SK-N-SH (cell line): ENCODE measurements around the gene INSYN2B. TPM values are rescaled to one million over a fixed set of nuclear protein-coding genes. Genes with fewer than 3 reads are reported as not detected.
A peak's percentile ranks its signal among the peaks of the same experiment; 100 is the strongest.

ENCODE experiments used
- CTCF ChIA-PET: fragments of 300-600, 350-600 bp; formaldehyde crosslinking; extraction: SDS; loops from one replicate; lab custom pipeline; 2021; lab: Yijun Ruan, JAX
- POLR2A ChIA-PET: fragments of 350-600 bp; sonication (Branson Sonifier 250); formaldehyde crosslinking; extraction: SDS; loops from one replicate; lab custom pipeline; 2020; ENCODE audit warnings: antibody characterized with exemption, inconsistent platforms; lab: Yijun Ruan, JAX
- DNase-seq: peaks from one replicate; pipeline ENCODE4 v3.0.0; 2012
- H2AFZ ChIP-seq: fragments of 200-600 bp; sonication (generic); 2 replicates; pipeline ENCODE4 v1.8.1; 2016; ENCODE audit warnings: antibody characterized with exemption, mild to moderate bottlenecking, low read depth
- H3F3A ChIP-seq: fragments of 200-600 bp; sonication (generic); replicated peaks from 2 replicates; pipeline ENCODE3; 2016; ENCODE audit warnings: antibody characterized with exemption, mild to moderate bottlenecking; ENCODE audit not compliant: insufficient read depth
- H3K27ac ChIP-seq, 2 experiments: fragments of 200-500 bp in 1 of 2; fragments of 200-600 bp in 1 of 2; sonication (Bioruptor generic) in 1 of 2; sonication (generic), shearing (Covaris generic) in 1 of 2; 2 replicates each; pipeline versions ENCODE4 v1.5.1 to v1.6.1; 2014 to 2016; ENCODE audit warnings: low read depth in 2 of 2, inconsistent platforms in 1 of 2, low read length in 1 of 2, mild to moderate bottlenecking in 1 of 2, mixed read lengths in 1 of 2
- H3K27me3 ChIP-seq: fragments of 200-600 bp; sonication (generic), shearing (Covaris generic); 2 replicates; pipeline ENCODE4 v1.6.1; 2016; ENCODE audit warnings: mixed run types; ENCODE audit not compliant: insufficient read depth
- H3K36me3 ChIP-seq, 2 experiments: fragments of 200-500 bp in 1 of 2; fragments of 200-600 bp in 1 of 2; sonication (Bioruptor generic) in 1 of 2; sonication (generic) in 1 of 2; replicated peaks in 1 of 2; 2 replicates each; pipeline versions ENCODE3 to v1.5.1; 2014 to 2016; ENCODE audit warnings: low read length in 1 of 2, mild to moderate bottlenecking in 1 of 2; ENCODE audit not compliant: insufficient read depth in 2 of 2, control insufficient read depth in 1 of 2
- H3K4me1 ChIP-seq, 2 experiments: fragments of 200-500 bp in 1 of 2; fragments of 200-600 bp in 1 of 2; sonication (Bioruptor generic) in 1 of 2; sonication (generic), shearing (Covaris generic) in 1 of 2; 2 replicates each; pipeline versions ENCODE4 v1.5.1 to v1.6.1; 2014 to 2016; ENCODE audit warnings: low read depth in 1 of 2, low read length in 1 of 2, mixed run types in 1 of 2; ENCODE audit not compliant: insufficient read depth in 2 of 2, control insufficient read depth in 1 of 2
- H3K4me2 ChIP-seq: fragments of 200-600 bp; sonication (generic), shearing (Covaris generic); 2 replicates; pipeline ENCODE4 v1.6.1; 2017; ENCODE audit warnings: mixed run types
- H3K4me3 ChIP-seq, 2 experiments: fragments of 200-500 bp in 1 of 2; fragments of 200-600 bp in 1 of 2; sonication (Bioruptor generic) in 1 of 2; sonication (generic), shearing (Covaris generic) in 1 of 2; 2 replicates each; pipeline versions ENCODE4 v1.5.1 to v1.8.1; 2014 to 2016; ENCODE audit warnings: low read depth in 2 of 2, inconsistent platforms in 1 of 2, low read length in 1 of 2, mild to moderate bottlenecking in 1 of 2, mixed read lengths in 1 of 2, moderate library complexity in 1 of 2
- H3K79me2 ChIP-seq: fragments of 200-600 bp; sonication (generic); 2 replicates; pipeline ENCODE4 v1.8.1; 2017; ENCODE audit warnings: mild to moderate bottlenecking; ENCODE audit not compliant: insufficient read depth
- H3K9ac ChIP-seq: fragments of 200-600 bp; sonication (generic); 2 replicates; pipeline ENCODE4 v1.6.1; 2017; ENCODE audit warnings: mixed run types
- H3K9me2 ChIP-seq: fragments of 200-600 bp; sonication (generic); 2 replicates; pipeline ENCODE4 v1.6.1; 2017; ENCODE audit warnings: mixed run types
- H3K9me3 ChIP-seq: fragments of 200-600 bp; sonication (generic); 2 replicates; pipeline ENCODE4 v1.6.1; 2017; ENCODE audit warnings: mixed run types, mild to moderate bottlenecking, moderate library complexity
- H4K20me1 ChIP-seq: fragments of 200-600 bp; sonication (generic); 2 replicates; pipeline ENCODE4 v1.6.1; 2017; ENCODE audit warnings: mild to moderate bottlenecking, mixed run types; ENCODE audit not compliant: insufficient read depth
- CHD2 ChIP-seq: fragments of 150-350 bp; IDR thresholded peaks from 2 replicates; pipeline ENCODE4 v1.6.1; 2018; ENCODE audit warnings: low read length; ENCODE audit not compliant: partially characterized antibody
- ELF1 ChIP-seq: IDR thresholded peaks from 2 replicates; pipeline ENCODE4 v1.4.0; 2012
- JUND ChIP-seq: IDR thresholded peaks from 2 replicates; pipeline ENCODE4 v1.4.0; 2012
- MEF2A ChIP-seq: IDR thresholded peaks from 2 replicates; pipeline ENCODE4 v1.4.0; 2012; ENCODE audit warnings: low read depth, borderline replicate concordance
- MXI1 ChIP-seq: IDR thresholded peaks from 2 replicates; pipeline ENCODE4 v1.6.1; 2012; ENCODE audit warnings: mild to moderate bottlenecking, low read depth, low read length, improper control_type of control experiment
- NFIC ChIP-seq: IDR thresholded peaks from 2 replicates; pipeline ENCODE4 v1.4.0; 2012; ENCODE audit warnings: borderline replicate concordance
- RAD21 ChIP-seq: IDR thresholded peaks from 2 replicates; pipeline ENCODE4 v1.6.1; 2012; ENCODE audit warnings: mild to moderate bottlenecking, low read length
- TCF12 ChIP-seq: IDR thresholded peaks from 2 replicates; pipeline ENCODE4 v1.4.0; 2012
- WGBS: methylation state at CpG from one replicate; pipeline ENCODE4 v1.1.6; 2017; ENCODE audit warnings: low lambda C conversion rate; 5-methylcytosine and 5-hydroxymethylcytosine counted together
- polyA plus RNA-seq, 3 experiments: library from polyadenylated mRNA; depleted of rRNA; stranded (reverse); fragments of >200 nt; gene quantifications; 2 replicates each; pipeline ENCODE4 v1.2.3, GENCODE V29; 2012
- TF ChIP-seq, protein P1 (sequence below): fragments of 150-350 bp; IDR thresholded peaks from 2 replicates; pipeline ENCODE4 v1.6.1; 2017; ENCODE audit warnings: antibody characterized with exemption, low read length, low read depth, borderline replicate concordance
- TF ChIP-seq, protein P2 (sequence below): IDR thresholded peaks from 2 replicates; pipeline ENCODE4 v1.4.0; 2012; ENCODE audit warnings: low read depth, borderline replicate concordance
- TF ChIP-seq, protein P3 (sequence below): IDR thresholded peaks from 2 replicates; pipeline ENCODE4 v1.4.0; 2012; ENCODE audit warnings: low read depth

Gene INSYN2B
- polyA plus RNA-seq, 1 of the 3 experiments (the other 2 are of a cell fraction): 9.2 TPM

DNA sequence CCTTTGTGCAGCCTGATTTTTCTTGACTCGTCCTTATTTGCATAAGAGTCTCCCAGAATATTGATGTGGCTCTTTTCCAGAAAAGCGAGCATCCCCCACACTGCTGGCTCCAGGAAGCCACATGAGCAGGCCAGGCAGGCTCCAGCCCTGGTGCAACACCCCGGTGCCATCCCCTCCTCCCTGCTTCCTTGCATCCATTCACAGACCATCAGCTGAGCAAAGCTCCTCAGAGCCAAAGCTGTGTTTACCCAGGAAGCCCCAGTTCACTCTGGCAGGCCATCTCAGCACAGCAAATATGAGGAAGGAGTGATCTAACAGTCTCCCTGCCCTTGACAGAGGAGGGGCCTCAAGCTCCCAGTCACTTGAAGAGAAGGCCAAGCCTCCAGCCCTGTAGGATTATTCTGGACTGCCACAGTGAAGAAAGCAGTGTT is 34.4 kb downstream of the INSYN2B start:
- CTCF ChIA-PET: interaction anchor here (1.0 to 8.0 kb wide), 3 partner anchors 13 to 244 kb away, joined by 3 to 45 read pairs (median 8); partner anchors contain the start of gene INSYN2B
- Histone ChIP-seq H3K9me2 (no peaks in the 10 kb centered on the region), H3K27me3 (no peaks in the 10 kb centered on the region), H2AFZ (peak overlapping the region; percentile 30), H3F3A (peaks cover 15% of the 10 kb centered on the region), H3K79me2 (peaks cover 92% of the 10 kb centered on the region), H3K4me3 (no peak overlapping the region), H3K9ac (peak overlapping the region; percentile 22; the same call in 1 of the 2 replicates), H3K36me3 (peaks cover 0 to 4% of the 10 kb centered on the region in 2 experiments), H3K9me3 (no peaks in the 10 kb centered on the region), H3K4me2 (peak overlapping the region; percentile 51), H3K27ac (peak overlapping the region; percentile 32 to 79; a peak in 3 of 4 replicates), H3K4me1 (peaks cover 2 to 20% of the 10 kb centered on the region in 2 experiments; a peak in 3 of 4 replicates), H4K20me1 (no peaks in the 10 kb centered on the region)
- TF ChIP-seq, protein P1, sequence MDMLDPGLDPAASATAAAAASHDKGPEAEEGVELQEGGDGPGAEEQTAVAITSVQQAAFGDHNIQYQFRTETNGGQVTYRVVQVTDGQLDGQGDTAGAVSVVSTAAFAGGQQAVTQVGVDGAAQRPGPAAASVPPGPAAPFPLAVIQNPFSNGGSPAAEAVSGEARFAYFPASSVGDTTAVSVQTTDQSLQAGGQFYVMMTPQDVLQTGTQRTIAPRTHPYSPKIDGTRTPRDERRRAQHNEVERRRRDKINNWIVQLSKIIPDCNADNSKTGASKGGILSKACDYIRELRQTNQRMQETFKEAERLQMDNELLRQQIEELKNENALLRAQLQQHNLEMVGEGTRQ: no peak
- TF ChIP-seq CHD2 (no peak), ELF1 (peak; percentile 65), JUND (no peak), MEF2A (no peak), NFIC (peak; percentile 48), RAD21 (no peak), MXI1 (no peak), TCF12 (peak; percentile 16; the same call in 1 of the 2 replicates)
- TF ChIP-seq, protein P2, sequence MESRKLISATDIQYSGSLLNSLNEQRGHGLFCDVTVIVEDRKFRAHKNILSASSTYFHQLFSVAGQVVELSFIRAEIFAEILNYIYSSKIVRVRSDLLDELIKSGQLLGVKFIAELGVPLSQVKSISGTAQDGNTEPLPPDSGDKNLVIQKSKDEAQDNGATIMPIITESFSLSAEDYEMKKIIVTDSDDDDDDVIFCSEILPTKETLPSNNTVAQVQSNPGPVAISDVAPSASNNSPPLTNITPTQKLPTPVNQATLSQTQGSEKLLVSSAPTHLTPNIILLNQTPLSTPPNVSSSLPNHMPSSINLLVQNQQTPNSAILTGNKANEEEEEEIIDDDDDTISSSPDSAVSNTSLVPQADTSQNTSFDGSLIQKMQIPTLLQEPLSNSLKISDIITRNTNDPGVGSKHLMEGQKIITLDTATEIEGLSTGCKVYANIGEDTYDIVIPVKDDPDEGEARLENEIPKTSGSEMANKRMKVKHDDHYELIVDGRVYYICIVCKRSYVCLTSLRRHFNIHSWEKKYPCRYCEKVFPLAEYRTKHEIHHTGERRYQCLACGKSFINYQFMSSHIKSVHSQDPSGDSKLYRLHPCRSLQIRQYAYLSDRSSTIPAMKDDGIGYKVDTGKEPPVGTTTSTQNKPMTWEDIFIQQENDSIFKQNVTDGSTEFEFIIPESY: no peak
- TF ChIP-seq, protein P3, sequence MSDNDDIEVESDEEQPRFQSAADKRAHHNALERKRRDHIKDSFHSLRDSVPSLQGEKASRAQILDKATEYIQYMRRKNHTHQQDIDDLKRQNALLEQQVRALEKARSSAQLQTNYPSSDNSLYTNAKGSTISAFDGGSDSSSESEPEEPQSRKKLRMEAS: peak; percentile 54; the same call in 1 of the 2 replicates
- 37% methylated on average over 3 of the region's 3 CpGs for WGBS
- POLR2A ChIA-PET: no interaction called here
- peak; percentile 26 for DNase-seq

DNA sequence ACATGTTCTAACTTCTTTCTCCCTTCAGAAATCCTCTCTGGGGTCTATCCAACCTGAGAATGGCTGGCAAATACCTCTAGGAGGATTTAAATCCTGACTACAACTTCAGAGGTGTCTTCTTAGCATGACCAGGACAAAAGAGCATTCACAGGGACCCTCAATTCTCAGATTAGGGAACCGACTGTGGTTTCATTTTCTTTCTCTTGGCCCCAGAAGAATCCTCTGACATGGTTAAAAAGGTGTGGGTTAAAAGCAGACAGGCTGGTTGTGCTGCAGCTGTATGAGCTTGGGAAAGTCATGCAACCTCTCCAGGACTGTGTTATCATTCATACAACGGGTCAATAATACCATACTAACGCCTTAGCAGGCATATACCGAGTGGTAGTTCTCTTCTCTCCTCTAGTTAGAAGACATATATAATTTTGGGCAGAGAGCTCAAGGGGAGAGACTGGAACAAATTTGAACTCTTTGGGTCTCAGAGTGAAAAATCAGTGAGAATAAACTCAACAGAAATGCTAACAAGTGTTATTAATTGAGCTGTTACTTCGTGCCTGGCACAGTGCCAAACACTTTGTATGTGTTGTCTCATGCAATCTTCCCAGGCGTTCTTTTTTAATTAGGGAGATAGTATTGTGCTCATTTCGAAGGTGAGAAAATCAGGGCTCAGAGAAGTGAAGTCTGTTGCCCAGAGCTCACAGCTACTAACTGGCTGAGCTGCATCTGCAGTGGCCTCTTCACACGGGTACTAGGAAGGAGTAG is 35.2 kb downstream of the INSYN2B start:
- Histone ChIP-seq H3K9ac (no peak overlapping the region), H3K27me3 (no peaks in the 10 kb centered on the region), H4K20me1 (no peaks in the 10 kb centered on the region)
- peak; percentile 73 for TF ChIP-seq NFIC
- TF ChIP-seq, protein P1: no peak
- TF ChIP-seq, all 33 proteins: peak for 1
- Histone ChIP-seq H3K9me3 (no peaks in the 10 kb centered on the region), H3F3A (peaks cover 15% of the 10 kb centered on the region), H2AFZ (no peak overlapping the region), H3K4me3 (no peak overlapping the region), H3K4me1 (peaks cover 2 to 20% of the 10 kb centered on the region in 2 experiments; a peak in 3 of 4 replicates), H3K4me2 (peak overlapping the region; percentile 51), H3K9me2 (no peaks in the 10 kb centered on the region), H3K36me3 (peaks cover 0 to 4% of the 10 kb centered on the region in 2 experiments), H3K27ac (peak overlapping the region; percentile 6 to 79; a peak in 3 of 4 replicates), H3K79me2 (peaks cover 89% of the 10 kb centered on the region)
- DNase-seq: no peak
- ChIA-PET POLR2A (no interaction called here), CTCF (interaction anchor here (1.0 to 8.0 kb wide), 3 partner anchors 13 to 244 kb away, joined by 3 to 45 read pairs (median 8); partner anchors contain the start of gene INSYN2B)
- WGBS: 80% methylated on average over 8 of the region's 8 CpGs
